ENCODE results near the gene TRIM10.

GRCh38 chr6:30196376-30196775 lies 35.4 kb upstream of the TRIM10 start:
- TF ChIP-seq, protein P1, sequence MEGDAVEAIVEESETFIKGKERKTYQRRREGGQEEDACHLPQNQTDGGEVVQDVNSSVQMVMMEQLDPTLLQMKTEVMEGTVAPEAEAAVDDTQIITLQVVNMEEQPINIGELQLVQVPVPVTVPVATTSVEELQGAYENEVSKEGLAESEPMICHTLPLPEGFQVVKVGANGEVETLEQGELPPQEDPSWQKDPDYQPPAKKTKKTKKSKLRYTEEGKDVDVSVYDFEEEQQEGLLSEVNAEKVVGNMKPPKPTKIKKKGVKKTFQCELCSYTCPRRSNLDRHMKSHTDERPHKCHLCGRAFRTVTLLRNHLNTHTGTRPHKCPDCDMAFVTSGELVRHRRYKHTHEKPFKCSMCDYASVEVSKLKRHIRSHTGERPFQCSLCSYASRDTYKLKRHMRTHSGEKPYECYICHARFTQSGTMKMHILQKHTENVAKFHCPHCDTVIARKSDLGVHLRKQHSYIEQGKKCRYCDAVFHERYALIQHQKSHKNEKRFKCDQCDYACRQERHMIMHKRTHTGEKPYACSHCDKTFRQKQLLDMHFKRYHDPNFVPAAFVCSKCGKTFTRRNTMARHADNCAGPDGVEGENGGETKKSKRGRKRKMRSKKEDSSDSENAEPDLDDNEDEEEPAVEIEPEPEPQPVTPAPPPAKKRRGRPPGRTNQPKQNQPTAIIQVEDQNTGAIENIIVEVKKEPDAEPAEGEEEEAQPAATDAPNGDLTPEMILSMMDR (conservative IDR thresholded peaks at IDR 0.05; ENCODE audit: low read depth in 2 of 2) = no peak
- TF ChIP-seq EZH2phosphoT487 (IDR thresholded peaks at IDR 0.05; ENCODE audit: unreplicated experiment) (no peak), EZH2 (IDR thresholded peaks at IDR 0.05; ENCODE audit: low read depth, unreplicated experiment) (no peak), POLR2AphosphoS5 (IDR thresholded peaks at IDR 0.05; ENCODE audit: low read depth) (no peak), CREB1 (CRISPR knock-in tag; IDR thresholded peaks at IDR 0.05; ENCODE audit: low read depth) (no peak), JUNB (IDR thresholded peaks at IDR 0.05; ENCODE audit: unreplicated experiment) (no peak), STAT1 (IDR thresholded peaks at IDR 0.05; ENCODE audit: unreplicated experiment) (no peak), ZNF331 (CRISPR knock-in tag; IDR thresholded peaks at IDR 0.05; ENCODE audit: low read depth) (no peak), ETS1 (IDR thresholded peaks at IDR 0.05) (no peak), NANOG (IDR thresholded peaks at IDR 0.05; ENCODE audit: borderline replicate concordance) (no peak), ZNF114 (CRISPR knock-in tag; IDR thresholded peaks at IDR 0.05) (no peak)
- TF ChIP-seq, protein P2, sequence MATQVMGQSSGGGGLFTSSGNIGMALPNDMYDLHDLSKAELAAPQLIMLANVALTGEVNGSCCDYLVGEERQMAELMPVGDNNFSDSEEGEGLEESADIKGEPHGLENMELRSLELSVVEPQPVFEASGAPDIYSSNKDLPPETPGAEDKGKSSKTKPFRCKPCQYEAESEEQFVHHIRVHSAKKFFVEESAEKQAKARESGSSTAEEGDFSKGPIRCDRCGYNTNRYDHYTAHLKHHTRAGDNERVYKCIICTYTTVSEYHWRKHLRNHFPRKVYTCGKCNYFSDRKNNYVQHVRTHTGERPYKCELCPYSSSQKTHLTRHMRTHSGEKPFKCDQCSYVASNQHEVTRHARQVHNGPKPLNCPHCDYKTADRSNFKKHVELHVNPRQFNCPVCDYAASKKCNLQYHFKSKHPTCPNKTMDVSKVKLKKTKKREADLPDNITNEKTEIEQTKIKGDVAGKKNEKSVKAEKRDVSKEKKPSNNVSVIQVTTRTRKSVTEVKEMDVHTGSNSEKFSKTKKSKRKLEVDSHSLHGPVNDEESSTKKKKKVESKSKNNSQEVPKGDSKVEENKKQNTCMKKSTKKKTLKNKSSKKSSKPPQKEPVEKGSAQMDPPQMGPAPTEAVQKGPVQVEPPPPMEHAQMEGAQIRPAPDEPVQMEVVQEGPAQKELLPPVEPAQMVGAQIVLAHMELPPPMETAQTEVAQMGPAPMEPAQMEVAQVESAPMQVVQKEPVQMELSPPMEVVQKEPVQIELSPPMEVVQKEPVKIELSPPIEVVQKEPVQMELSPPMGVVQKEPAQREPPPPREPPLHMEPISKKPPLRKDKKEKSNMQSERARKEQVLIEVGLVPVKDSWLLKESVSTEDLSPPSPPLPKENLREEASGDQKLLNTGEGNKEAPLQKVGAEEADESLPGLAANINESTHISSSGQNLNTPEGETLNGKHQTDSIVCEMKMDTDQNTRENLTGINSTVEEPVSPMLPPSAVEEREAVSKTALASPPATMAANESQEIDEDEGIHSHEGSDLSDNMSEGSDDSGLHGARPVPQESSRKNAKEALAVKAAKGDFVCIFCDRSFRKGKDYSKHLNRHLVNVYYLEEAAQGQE (IDR thresholded peaks at IDR 0.05; ENCODE audit: unreplicated experiment) = no peak

Data from GM23338 (cell line).